HepG2 (cell line): Measurements from ENCODE around the gene THOC5.
A peak's percentile ranks its signal among the peaks of the same experiment; 100 is the strongest.

Source experiments
- EZH2 ChIP-seq: conservative IDR thresholded peaks from 2 replicates; pipeline ENCODE4 v1.6.1; 2012; ENCODE audit warnings: mild to moderate bottlenecking, low read depth, low read length, moderate library complexity
- POLR2AphosphoS5 ChIP-seq: IDR thresholded peaks from 2 replicates; pipeline ENCODE4 v1.6.1; 2012; ENCODE audit warnings: low read depth, low read length
- ZNF263 ChIP-seq: sonication (generic); formaldehyde crosslinking; IDR thresholded peaks from 2 replicates; pipeline ENCODE4 v1.4.0; 2020; ENCODE audit warnings: missing genetic modification reagents

GRCh38 chr22:29570912-29571549 is 17.5 kb upstream of the THOC5 start:
- TF ChIP-seq POLR2AphosphoS5 (no peak), EZH2 (no peak), ZNF263 (CRISPR knock-in tag) (peak; percentile 100)
